Measurements from ENCODE around the gene IDE. TPM values are rescaled to one million over a fixed set of nuclear protein-coding genes. Genes with fewer than 3 reads are reported as not detected.
A peak's percentile ranks its signal among the peaks of the same experiment; 100 is the strongest.

The IDE gene
- total RNA-seq, 4 donors from 2014 or later: 27.7 to 47.3 (median 41.2) TPM

DNA sequence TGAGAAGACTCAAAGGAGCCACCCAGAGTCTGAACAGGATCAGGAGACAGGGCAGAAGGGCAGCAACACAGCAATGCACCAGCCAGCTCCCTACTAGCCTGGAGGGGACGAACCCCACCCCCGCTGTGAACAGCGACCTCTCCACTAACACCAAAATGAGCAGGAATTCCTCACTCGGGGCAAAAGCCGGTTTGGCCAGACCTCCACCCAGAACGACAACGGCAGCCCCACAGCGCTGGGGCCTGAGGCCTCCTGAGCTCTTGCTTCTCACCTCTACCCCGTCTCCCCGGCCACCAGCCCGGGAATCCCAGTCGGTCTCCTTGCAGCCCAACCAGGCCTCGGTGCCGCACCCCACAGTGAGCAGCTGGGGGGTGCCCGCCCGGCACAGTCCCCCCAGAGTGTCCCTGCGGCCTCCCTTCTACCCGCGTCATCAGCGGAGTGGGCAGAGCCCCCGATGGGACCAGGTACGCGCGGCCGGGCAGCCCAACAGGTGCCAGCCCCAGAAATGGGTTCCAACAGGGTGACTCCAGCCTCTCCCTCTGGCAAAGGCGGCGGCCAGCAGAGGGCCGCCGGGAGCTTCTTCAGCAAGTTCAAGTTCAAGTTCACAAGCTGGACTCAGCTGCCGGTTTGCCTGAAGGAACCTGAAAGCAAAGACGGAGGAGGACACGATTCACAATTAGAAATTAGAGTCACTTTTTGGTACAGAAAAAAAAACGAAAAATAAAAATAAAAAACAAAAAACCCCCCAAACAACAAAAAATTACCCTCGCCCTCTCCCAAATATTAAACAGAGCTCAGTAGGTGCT lies 153.9 kb downstream of the IDE start:
- TF ChIP-seq, protein P1, sequence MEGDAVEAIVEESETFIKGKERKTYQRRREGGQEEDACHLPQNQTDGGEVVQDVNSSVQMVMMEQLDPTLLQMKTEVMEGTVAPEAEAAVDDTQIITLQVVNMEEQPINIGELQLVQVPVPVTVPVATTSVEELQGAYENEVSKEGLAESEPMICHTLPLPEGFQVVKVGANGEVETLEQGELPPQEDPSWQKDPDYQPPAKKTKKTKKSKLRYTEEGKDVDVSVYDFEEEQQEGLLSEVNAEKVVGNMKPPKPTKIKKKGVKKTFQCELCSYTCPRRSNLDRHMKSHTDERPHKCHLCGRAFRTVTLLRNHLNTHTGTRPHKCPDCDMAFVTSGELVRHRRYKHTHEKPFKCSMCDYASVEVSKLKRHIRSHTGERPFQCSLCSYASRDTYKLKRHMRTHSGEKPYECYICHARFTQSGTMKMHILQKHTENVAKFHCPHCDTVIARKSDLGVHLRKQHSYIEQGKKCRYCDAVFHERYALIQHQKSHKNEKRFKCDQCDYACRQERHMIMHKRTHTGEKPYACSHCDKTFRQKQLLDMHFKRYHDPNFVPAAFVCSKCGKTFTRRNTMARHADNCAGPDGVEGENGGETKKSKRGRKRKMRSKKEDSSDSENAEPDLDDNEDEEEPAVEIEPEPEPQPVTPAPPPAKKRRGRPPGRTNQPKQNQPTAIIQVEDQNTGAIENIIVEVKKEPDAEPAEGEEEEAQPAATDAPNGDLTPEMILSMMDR (IDR thresholded peaks at IDR 0.05): peak in 3 of 4 experiments; percentile 12 to 49 (median 13)
- TF ChIP-seq EP300 (IDR thresholded peaks at IDR 0.05): no peak
- H3K27ac ChIP-seq: peak overlapping the region in 1 of 4 donors; percentile 21
- H3K36me3 ChIP-seq: no peaks in the 10 kb centered on the region
- peak; percentile 48 for ATAC-seq
- H3K27me3 ChIP-seq: peaks cover 33% of the 10 kb centered on the region
- H3K4me3 ChIP-seq: peak overlapping the region in 1 of 2 donors; percentile 45
- peaks cover 0 to 11% (median 0%) of the 10 kb centered on the region in 3 donors for H3K4me1 ChIP-seq
- WGBS, 2 donors (ENCODE audit: low coverage in 1 of 2): 17 to 25% methylated on average over 1 to 2 of the region's 34 CpGs
- peaks cover 0 to 8% (median 0%) of the 10 kb centered on the region in 3 donors for H3K9me3 ChIP-seq

DNA sequence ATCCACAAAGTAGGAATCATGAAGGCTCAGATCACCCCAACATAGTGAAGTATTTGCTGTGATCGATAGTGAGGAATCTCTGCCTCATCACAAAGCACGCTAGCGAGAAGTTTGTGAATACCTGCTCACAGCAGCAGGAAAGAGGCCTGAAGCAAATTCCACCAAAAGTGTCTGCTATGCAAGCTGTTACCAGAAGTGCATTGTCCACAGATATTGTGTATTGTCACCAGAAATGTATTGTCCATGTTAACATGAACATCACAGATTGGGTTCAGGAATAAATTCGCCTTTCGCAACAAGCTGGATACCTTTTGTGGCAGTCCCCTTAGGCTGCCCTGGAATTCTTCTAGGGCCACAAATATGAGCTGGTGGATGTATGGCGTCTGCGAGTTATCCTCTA lies 155.0 kb downstream of the IDE start:
- ATAC-seq: no peak
- no peak for TF ChIP-seq EP300 (IDR thresholded peaks at IDR 0.05)
- TF ChIP-seq, protein P1 (IDR thresholded peaks at IDR 0.05): no peak
- no peak for TF ChIP-seq POLR2A (IDR thresholded peaks at IDR 0.05)
- TF ChIP-seq POLR2AphosphoS5 (IDR thresholded peaks at IDR 0.05): no peak

DNA sequence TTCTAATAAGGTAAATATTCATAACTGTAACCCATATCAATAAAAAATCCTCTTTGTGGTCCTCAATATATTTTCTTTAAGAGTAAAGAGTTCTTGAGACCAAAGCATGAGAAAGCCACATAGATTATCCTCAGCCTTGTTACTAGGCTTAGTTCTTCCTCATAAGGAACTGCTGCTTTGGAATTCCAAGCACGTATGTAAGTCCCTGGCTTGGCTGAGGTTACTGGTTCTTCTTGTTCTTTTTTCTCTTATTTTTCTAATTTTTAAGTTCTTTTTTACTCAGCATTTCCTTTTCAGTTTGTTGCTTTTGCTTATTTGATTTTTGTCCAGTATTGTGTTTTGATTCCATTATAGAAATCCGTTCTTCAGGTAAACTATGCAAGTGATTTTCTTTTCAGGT lies 155.7 kb downstream of the IDE start:
- H3K4me1 ChIP-seq: peaks cover 0 to 11% (median 0%) of the 10 kb centered on the region in 3 donors
- TF ChIP-seq, protein P1 (IDR thresholded peaks at IDR 0.05): no peak
- TF ChIP-seq EP300 (IDR thresholded peaks at IDR 0.05) (no peak), POLR2AphosphoS5 (IDR thresholded peaks at IDR 0.05) (no peak), POLR2A (IDR thresholded peaks at IDR 0.05) (no peak)
- ATAC-seq: no peak
- 67 to 83% methylated on average over 1 to 2 of the region's 2 CpGs for WGBS, 2 donors (ENCODE audit: low coverage in 1 of 2)
- no peak overlapping the region for H3K4me3 ChIP-seq
- H3K36me3 ChIP-seq: no peaks in the 10 kb centered on the region
- no peak overlapping the region for H3K27ac ChIP-seq
- peaks cover 33% of the 10 kb centered on the region for H3K27me3 ChIP-seq
- H3K9me3 ChIP-seq: peaks cover 0 to 8% (median 0%) of the 10 kb centered on the region in 3 donors

More for the DNA sequence above, 155.0 kb downstream of the IDE start:
- H3K4me1 ChIP-seq: peaks cover 0 to 11% (median 0%) of the 10 kb centered on the region in 3 donors
- H3K36me3 ChIP-seq: no peaks in the 10 kb centered on the region
- no peak overlapping the region for H3K4me3 ChIP-seq
- peaks cover 33% of the 10 kb centered on the region for H3K27me3 ChIP-seq
- H3K27ac ChIP-seq: no peak overlapping the region
- 86 to 94% methylated on average over 2 to 4 of the region's 7 CpGs for WGBS, 2 donors (ENCODE audit: low coverage in 1 of 2)
- H3K9me3 ChIP-seq: peaks cover 0 to 8% (median 0%) of the 10 kb centered on the region in 3 donors

DNA sequence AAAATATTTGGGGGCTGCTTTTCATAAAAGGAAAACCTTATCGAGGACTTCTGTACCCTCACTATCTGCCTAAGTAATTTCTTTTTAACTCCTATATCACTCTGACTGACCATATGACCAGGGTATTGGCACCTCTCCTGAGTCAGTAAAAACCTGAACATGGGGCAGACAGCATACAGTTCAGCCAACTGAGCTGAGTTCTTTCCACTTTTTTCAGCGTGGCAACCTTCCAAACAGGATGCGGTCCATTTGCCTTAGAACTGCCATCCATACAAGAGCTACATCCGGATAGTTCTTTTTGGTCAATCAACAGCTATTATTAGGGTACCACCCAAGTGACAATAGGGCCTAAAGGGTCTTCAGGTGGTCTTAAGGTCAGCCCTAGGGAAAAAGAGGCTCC lies 160.4 kb downstream of the IDE start:
- no peak overlapping the region for H3K4me3 ChIP-seq
- H3K27me3 ChIP-seq: no peaks in the 10 kb centered on the region
- peaks cover 0 to 5% (median 0%) of the 10 kb centered on the region in 3 donors for H3K9me3 ChIP-seq
- WGBS, 2 donors (ENCODE audit: low coverage in 1 of 2): 62 to 78% methylated on average over 1 to 4 of the region's 4 CpGs
- H3K27ac ChIP-seq: no peak overlapping the region
- H3K36me3 ChIP-seq: no peaks in the 10 kb centered on the region
- no peaks in the 10 kb centered on the region for H3K4me1 ChIP-seq
- TF ChIP-seq EP300 (IDR thresholded peaks at IDR 0.05): no peak
- no peak for TF ChIP-seq POLR2A (IDR thresholded peaks at IDR 0.05)
- TF ChIP-seq, protein P1 (IDR thresholded peaks at IDR 0.05): no peak
- no peak for TF ChIP-seq POLR2AphosphoS5 (IDR thresholded peaks at IDR 0.05)
- ATAC-seq: no peak

DNA sequence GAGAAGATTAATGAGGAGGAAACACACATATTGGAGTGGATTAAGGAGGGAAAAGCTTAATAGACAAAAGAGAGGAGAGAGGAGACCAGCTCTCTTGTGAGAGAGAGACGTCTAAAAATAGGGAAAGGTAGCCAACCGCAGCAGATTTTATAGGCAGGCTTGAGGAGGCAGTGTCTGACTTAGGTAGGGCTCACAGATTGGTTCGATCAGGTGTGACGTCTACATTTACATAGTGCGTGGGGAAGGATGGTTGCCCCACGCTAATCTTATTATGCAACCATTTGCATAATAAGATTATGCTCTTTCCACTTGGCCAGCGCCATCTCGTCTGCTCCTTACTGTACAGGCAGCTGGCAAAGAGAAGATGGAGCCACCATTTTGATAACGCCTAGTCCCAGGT lies 160.9 kb downstream of the IDE start:
- 84 to 85% methylated on average over 7 of the region's 9 CpGs for WGBS, 2 donors (ENCODE audit: low coverage in 1 of 2)
- ATAC-seq: no peak
- no peaks in the 10 kb centered on the region for H3K36me3 ChIP-seq
- H3K27me3 ChIP-seq: no peaks in the 10 kb centered on the region
- H3K4me1 ChIP-seq: no peaks in the 10 kb centered on the region
- H3K9me3 ChIP-seq: peaks cover 0 to 5% (median 0%) of the 10 kb centered on the region in 3 donors
- no peak overlapping the region for H3K27ac ChIP-seq
- no peak for TF ChIP-seq POLR2AphosphoS5 (IDR thresholded peaks at IDR 0.05)
- TF ChIP-seq, protein P1 (IDR thresholded peaks at IDR 0.05): no peak
- no peak for TF ChIP-seq POLR2A (IDR thresholded peaks at IDR 0.05)
- TF ChIP-seq EP300 (IDR thresholded peaks at IDR 0.05): no peak
- no peak overlapping the region for H3K4me3 ChIP-seq

Measured in gastroesophageal sphincter (tissue), 4 donors.